Activated T-helper 9 cell treated with anti-CD3 and anti-CD28 coated beads, Interleukin-2, amount 50 U/mL, for 16 hours (primary cell): ENCODE data around the gene PRKACG.

ENCODE experiments used
- DNase-seq: peaks from one replicate; pipeline ENCODE4 v3.0.0-alpha.2; 2020; ENCODE audit warnings: low read depth

Gene PRKACG

DNA sequence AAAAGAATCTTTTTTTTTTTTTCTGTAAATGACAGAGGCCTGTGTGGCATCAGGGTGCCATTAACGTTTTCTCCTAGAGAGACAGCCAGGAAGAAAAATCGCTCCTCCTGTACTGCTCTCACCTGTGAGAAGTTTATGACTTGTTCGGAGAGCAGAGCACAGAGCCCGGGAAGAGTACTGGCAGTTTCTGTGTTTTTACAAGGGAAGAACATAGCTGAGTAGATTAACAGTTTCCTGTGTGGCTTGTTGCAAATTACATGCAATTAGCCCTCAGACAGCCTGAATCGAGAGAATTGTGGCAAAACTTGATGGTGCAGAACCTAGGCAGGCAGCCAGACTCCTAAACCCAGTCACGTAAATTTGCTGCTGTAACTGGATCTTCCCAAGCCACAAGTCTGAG lies 32.1 kb downstream of the PRKACG start:
- no peak for DNase-seq

DNA sequence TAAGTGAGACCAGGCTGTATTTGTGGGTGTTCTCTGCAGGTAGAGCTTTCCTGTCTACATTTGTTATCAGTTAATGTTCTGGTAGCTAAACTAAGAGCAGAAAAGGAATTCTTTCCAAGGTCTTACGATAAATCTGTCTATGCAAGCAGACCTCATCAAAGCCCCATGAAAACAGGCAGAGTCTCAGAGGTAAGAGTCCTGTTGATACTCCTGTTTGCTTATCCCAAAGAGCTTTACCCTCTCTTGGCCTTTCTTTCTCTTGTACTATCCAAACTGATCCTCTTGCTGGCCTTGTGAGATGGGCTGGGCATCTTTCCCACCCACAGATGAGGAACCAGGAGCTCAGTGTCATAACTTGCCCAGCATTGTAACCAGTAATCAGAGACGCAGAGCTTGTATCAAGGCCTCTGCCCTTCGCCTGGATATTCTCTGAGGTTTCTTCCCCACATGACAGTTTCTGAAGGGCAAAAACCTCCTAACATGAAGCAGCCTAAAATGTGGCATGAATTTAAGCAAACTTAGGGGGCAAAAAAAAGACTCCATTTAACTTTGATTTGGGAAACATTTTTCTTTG lies 33.5 kb downstream of the PRKACG start:
- no peak for DNase-seq

DNA sequence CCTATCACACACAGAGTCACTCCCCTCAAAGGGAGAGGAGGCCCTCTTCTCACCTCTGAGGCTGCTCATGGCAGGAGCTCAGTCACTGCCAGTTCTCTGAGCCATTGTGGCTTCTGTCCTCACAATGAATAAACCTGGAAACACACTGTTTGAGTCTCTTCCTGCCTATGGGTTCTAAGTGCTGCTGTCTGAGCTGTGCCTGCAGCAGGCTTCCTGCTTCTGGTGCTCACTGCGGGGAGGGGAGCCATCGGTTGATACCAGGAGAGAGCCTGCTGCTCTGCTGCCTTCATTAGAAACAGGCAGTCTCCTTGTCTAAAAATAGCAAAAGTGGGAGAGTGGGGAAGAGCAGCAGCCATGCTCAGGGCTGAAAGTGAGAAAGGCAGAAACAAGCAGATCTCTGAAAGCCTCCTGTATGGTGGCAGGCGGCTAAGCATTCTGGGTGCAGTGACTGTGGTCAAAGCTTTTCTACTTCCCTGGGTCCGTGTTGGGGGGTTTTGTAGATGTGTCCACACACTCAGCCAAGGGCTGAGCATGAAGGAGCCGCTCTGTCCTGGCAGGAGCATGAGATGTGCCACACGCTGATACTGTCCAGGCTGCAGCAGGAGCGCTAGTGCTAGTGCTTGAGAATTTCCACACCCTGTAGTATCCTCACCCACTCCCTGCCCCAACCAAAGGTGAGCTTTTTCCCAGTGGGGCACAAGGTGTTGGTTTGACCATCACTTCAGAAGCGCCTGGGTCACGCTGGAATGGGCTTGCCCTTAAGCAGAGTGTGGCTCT lies 34.2 kb downstream of the PRKACG start:
- DNase-seq, result no peak

DNA sequence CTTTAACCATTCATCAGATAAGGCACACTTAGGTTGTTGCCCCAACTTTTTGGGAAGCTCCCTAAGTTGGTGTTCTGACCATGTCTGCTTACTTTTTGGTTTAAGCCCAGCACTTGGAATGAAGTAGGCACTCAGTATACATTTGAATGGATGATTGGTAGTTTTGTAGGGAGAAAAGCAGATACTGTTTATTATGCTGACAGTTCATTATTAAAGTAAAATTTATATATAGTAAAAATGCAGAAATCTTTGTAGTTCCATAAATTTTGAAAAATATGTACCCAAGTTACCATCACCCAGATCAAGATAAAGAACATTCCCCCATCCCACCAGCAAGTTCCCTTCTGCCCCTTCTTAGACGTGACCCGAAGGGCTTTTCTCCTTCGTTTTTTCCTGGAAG lies 35.4 kb downstream of the PRKACG start:
- no peak for DNase-seq

DNA sequence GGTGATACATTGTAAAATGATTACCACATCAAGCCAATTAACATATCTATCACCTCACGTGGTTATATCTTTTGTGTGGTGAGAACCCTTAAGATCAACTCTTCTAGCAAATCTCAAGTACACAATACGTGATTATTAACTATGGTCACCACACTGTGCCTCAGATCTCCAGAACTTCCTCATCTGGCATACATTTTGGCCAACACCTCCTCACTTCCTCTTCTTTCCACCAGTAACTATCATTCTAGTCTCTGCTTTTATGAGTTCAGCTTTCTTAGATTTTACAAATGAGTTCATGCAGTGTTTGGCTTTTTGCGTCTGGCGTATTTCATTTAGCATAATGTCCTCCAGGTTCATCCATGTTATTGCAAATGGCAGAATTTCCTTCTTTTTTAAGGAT lies 35.8 kb downstream of the PRKACG start:
- no peak for DNase-seq

DNA sequence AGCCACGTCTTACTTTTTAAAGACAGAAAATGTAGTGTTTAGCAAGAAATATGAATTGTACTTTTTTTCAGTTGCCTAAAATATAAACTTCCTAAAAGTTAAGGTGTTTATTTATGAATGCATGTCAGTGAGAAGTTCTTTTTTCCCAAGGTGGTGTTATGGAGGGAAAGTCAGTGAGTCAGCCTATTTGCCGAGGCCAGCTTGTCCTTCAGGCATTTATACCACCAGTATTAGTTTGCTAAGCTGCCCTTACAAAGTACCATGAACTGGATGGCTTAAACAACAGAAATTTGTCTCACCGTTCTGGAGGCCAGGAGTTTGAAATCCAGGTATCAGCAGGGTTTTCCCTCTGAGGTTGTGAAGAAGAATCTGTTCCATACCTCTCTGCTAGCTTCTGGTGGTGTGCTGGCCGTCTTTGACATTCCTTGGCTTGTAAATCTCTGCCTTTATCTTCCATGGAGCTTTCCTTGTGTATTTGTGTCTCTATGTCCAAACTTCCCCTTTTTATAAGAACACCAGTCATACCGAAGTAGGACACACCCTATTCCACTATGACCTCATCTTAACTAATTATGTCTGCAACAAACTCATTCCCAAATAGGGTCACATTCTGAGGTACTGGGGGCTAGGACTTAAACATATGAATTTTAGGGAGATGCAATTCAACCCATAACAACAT lies 38.4 kb downstream of the PRKACG start:
- DNase-seq, result no peak

DNA sequence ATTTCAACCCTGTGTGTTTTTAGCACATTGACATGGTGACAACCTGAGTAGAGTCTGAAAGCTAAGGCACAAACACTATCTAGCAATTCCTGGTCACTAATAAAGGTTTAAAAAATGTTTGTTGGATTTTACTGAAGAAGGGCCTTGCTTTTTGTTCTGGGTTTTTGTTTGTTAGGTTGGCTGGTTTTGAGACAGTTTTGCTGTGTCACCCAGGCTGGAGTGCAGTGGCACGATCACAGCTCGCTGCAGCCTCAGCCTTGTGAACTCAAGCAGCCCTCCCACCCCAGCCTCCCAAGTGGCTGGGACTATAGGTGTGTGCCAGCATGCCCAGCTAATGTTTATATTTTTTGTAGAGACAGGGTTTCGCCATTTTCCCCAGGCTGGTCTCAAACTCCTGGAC lies 39.0 kb downstream of the PRKACG start:
- no peak for DNase-seq

DNA sequence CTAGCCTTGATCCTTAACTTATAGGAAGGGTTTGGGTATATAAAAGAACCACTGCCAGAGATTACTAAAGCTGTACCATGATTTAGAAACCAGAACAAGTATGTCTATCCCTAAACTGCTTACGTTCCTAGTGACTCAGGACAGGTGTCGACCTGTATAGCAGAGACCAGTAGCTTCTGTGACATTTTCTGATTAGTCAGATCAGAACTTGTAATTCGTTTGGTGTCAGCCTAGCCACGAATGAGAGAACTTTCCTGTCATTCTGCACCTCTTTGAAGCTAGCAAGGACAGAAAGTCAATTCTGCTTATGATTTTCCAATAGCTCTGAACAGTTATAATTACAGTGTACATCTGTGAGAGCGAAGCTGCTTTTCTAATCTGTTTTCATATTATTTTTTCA lies 39.5 kb downstream of the PRKACG start:
- DNase-seq, result no peak

DNA sequence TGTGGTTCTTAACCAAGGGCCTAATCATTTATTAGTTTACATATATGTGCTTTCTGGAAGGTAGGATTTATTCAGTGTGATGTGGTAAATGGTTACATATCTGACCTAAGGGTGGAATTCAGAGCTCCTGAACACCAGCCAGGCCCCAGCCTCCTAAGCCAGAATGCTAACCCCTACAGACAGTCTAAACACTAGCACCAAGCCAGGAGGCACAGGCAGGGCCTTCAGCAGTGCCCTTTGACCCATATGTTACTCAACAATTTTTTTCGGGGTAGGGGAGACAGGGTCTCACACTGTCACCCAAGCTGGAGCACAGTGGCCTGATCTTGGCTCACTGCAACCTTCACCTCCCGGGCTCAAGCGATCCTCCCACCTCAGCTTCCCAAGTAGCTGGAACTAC lies 40.3 kb downstream of the PRKACG start:
- no peak for DNase-seq

DNA sequence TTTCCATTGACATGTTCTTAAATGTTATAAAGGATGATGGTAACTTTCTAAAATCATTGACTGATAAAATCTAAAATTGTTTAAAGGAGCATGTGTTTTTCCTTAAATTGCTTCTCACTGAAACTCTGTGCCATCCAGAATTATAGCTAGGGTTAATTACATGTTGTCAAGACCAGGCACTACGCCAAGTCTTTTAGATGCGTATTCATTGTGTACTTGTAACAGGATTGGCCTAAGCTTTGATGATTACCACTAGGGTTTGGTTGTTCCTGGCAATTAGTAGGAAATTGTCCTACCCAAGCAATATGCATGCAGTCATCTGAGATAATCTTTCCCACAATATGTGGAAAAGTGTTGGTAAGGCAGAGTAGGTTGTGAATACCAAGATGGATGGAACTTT lies 43.8 kb downstream of the PRKACG start:
- DNase-seq, result no peak

DNA sequence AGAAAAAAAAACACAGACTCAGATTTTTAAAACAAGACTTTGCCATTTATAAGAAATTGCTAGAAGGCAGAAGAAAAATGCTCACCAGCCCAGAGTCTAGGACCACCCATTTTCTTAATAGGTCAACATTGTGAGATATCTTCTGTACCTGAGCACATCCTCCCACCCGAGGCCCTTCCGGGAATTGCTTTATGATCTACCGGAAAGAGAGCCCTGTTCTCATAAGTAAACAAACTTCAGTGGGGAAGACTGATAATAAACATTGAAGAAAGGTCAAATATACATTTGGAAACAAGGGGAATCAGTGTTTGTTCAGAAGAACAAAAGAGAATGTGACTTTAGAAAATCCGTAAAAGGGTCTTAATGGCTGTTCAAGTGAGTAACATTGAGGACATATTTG lies 44.4 kb downstream of the PRKACG start:
- DNase-seq, result no peak

DNA sequence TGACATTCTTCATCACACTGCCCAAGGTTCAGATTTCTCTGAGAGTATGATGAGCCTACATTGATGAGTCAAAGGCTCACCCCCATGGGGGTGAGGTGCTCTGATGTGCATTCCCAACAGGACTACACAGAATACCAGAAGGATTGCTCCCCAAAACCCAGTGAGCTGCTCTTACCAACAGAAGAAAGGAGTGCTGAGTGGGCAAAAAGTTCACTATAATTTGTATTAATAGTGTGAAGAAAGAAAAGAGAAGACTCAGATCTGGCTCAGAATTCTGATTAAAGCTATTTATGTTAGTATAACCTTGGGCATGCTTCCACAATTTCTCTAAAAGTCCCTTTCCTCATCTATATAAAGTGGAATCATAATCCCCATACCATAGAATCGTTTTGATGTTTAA lies 46.1 kb downstream of the PRKACG start:
- no peak for DNase-seq

DNA sequence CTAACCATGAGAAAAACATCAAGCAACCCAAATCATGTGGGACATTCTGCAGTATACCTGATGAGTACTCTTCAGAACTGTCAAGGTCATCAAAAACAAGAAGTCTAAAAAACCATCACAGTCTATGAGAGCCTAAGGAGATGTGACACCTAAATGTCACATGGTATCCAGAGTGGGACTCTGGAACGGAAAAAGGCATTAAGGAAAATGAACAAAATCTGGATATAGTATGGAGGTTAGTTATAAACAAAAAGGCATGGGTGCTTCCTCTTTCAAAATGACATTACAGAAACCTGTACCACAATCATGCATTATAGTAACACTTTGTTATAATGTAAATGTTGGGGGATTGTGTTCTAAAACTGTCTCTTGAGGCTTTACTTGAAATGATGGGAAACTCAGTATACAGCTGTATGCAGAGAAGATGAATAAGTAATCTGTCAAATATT lies 47.4 kb downstream of the PRKACG start:
- no peak for DNase-seq

DNA sequence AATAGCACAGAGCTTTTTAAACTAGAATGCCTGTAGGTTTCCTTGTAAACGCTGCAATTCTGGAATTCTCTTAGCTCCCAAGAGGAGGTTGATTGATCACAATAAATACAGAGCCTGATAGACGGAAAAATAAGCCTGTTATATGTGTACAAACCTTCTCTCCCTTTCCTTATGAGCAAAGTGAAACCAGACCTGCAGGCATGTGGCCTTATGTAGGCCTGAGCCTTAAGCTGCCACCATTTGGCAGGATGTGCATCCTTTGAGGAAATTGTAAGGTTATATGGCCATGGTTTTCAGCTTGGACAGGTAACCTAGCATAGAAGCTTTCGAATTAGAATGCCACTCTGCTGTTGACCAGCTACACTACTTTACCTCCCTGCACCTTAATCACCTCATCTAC lies 49.1 kb downstream of the PRKACG start:
- no peak for DNase-seq

DNA sequence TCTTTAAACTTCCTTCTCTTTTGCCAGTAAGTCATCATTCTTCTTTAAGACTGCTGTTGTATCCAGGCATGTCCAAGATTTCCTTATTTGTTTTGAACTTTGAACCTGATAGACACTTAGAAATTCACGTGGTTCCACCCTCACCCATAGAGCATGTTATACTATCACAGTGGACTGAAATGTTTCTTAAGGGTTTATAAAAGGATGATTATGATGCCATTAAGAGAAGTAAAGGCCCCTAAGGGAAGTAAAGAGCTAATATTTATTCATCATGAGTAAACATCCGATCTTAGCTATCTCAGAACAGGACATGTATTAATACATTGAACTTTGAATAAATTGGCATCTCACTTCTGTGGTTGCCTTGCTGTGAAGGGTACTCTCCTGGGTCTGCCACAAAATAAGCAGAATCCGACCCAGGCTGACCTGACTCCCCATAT lies 49.8 kb downstream of the PRKACG start:
- no peak for DNase-seq

DNA sequence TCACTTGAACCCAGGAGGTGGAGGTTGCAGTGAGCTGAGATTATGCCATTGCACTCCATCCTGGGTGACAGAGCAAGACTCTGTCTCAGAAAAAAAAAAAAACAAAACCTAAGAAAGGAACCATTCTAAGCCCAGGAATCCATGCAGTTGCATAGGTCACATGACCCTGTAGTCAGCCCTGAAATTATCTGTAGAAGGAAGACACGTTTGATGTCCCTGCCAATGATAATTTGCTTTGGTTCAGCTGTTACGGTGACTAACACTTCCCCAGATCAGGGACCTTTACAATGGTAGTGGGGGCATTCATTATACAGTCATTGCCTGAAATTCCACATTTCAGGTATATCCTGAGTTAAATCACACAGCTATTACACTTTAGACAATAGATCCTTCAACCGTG lies 50.5 kb downstream of the PRKACG start:
- DNase-seq, result no peak
